CD4-positive, alpha-beta T cell (primary cell): Measurements from ENCODE around the gene FGGY. TPM values are rescaled to one million over a fixed set of nuclear protein-coding genes. Genes with fewer than 3 reads are reported as not detected.

Source experiments
- ATAC-seq: fragments of 200-7000 bp; cut with Tn5 transposase; one replicate; pipeline ENCODE4 v1.10.0; 2022; ENCODE audit warnings: mild to moderate bottlenecking; ENCODE audit not compliant: poor library complexity
- CTCF ChIA-PET: fragments of 350-600 bp; sonication (Branson Sonifier 250); formaldehyde crosslinking; loops from one replicate; lab custom pipeline; 2021; ENCODE audit warnings: antibody characterized with exemption, inconsistent platforms; lab: Charles Lee
- POLR2A ChIA-PET: fragments of 350-600 bp; sonication (Branson Sonifier 250); formaldehyde crosslinking; loops from one replicate; lab custom pipeline; 2021; ENCODE audit warnings: antibody characterized with exemption, inconsistent platforms; lab: Charles Lee
- DNase-seq, 14 experiments: peaks; one replicate each; pipeline ENCODE4 v3.0.0-alpha.2; 2013 to 2020; ENCODE audit warnings: mixed read lengths in 2 of 14
- H3K27ac ChIP-seq, 2 donors: one replicate each; pipeline versions ENCODE4 v1.5.1 to v1.7.0; 2013; ENCODE audit warnings: low read length in 2 of 2, low read depth in 1 of 2, mild to moderate bottlenecking in 1 of 2
- H3K27me3 ChIP-seq, 2 experiments: 1 replicate in 1 of 2; 2 replicates in 1 of 2; pipeline versions ENCODE4 v1.6.1 to v1.7.0; 2013; ENCODE audit warnings: low read length in 2 of 2, control low read depth in 1 of 2, mild to moderate bottlenecking in 1 of 2, moderate library complexity in 1 of 2; ENCODE audit not compliant: insufficient read depth in 2 of 2, control insufficient read depth in 1 of 2
- H3K36me3 ChIP-seq: one replicate; pipeline ENCODE4 v1.6.1; 2013; ENCODE audit warnings: low read length, control low read depth; ENCODE audit not compliant: insufficient read depth
- H3K4me1 ChIP-seq: one replicate; pipeline ENCODE4 v1.6.1; 2013; ENCODE audit warnings: low read length, control low read depth; ENCODE audit not compliant: insufficient read depth
- H3K4me3 ChIP-seq: one replicate; pipeline ENCODE4 v1.5.1; 2013; ENCODE audit warnings: mild to moderate bottlenecking, low read length, moderate library complexity
- H3K9me3 ChIP-seq, 2 experiments: 1 replicate in 1 of 2; 2 replicates in 1 of 2; pipeline versions ENCODE4 v1.6.1 to v1.7.0; 2013; ENCODE audit warnings: low read length in 2 of 2, mild to moderate bottlenecking in 2 of 2, control low read depth in 1 of 2, moderate library complexity in 1 of 2; ENCODE audit not compliant: control insufficient read depth in 1 of 2, insufficient read depth in 1 of 2
- H3K27ac Mint-ChIP-seq: one replicate; pipeline ENCODE4 v1.8.0; 2020; ENCODE audit warnings: mixed read lengths
- H3K27me3 Mint-ChIP-seq: one replicate; pipeline ENCODE4 v1.8.0; 2021; ENCODE audit warnings: mixed read lengths
- H3K36me3 Mint-ChIP-seq: one replicate; pipeline ENCODE4 v1.8.0; 2021; ENCODE audit warnings: low read depth, mixed read lengths
- H3K4me1 Mint-ChIP-seq: one replicate; pipeline ENCODE4 v1.8.0; 2021; ENCODE audit warnings: low read depth, mixed read lengths
- H3K4me3 Mint-ChIP-seq: one replicate; pipeline ENCODE4 v1.8.0; 2020; ENCODE audit warnings: mild to moderate bottlenecking, mixed read lengths
- H3K9me3 Mint-ChIP-seq: one replicate; pipeline ENCODE4 v1.8.0; 2020; ENCODE audit warnings: mixed read lengths
- CTCF ChIP-seq: fragments of 200-600 bp; IDR thresholded peaks from one replicate; pipeline ENCODE4 v1.8.0; 2022; ENCODE audit warnings: antibody characterized with exemption, mild to moderate bottlenecking
- intact Hi-C, 2 experiments: fragments of 100-400 bp; cut with DNase I in 1 of 2; cut with micrococcal nuclease in 1 of 2; formaldehyde crosslinking; loops; one replicate each; pipeline versions ENCODE4 v1.15.1 to v1.9.0; 2023 to 2025; cut with DNase I, micrococcal nuclease
- total RNA-seq, 174 experiments: library from RNA in 2 of 174; stranded (reverse) in 2 of 174; gene quantifications; one replicate each; pipeline ENCODE4 v1.2.3 and lab custom pipeline; 2021 to 2026

Gene FGGY
- total RNA-seq, 2 experiments from 2014 or later: 9.5 to 10.0 TPM

GRCh38 chr1:59705466-59706302 is 408.8 kb downstream of the FGGY start:
- ATAC-seq: no peak
- intact Hi-C loops: no loop called here
- Histone ChIP-seq H3K27ac (no peak overlapping the region), H3K36me3 (no peaks in the 10 kb centered on the region), H3K9me3 (no peaks in the 10 kb centered on the region), H3K4me1 (no peaks in the 10 kb centered on the region), H3K4me3 (no peak overlapping the region), H3K27me3 (no peaks in the 10 kb centered on the region)
- TF ChIP-seq CTCF: no peak
- CTCF ChIA-PET: interaction anchor here (0.6 kb wide), 1 partner anchor 63 kb away, joined by 3 read pairs; no protein-coding TSS in a partner anchor
- POLR2A ChIA-PET: no interaction called here
- H3K4me3 Mint-ChIP-seq: no peak overlapping the region
- no peaks in the 10 kb centered on the region for H3K9me3 Mint-ChIP-seq
- no peaks in the 10 kb centered on the region for H3K27me3 Mint-ChIP-seq
- no peaks in the 10 kb centered on the region for H3K4me1 Mint-ChIP-seq
- H3K36me3 Mint-ChIP-seq: no peaks in the 10 kb centered on the region
- DNase-seq: no peak
- no peak overlapping the region for H3K27ac Mint-ChIP-seq

GRCh38 chr1:59706303-59706599 is 409.4 kb downstream of the FGGY start:
- Mint-ChIP-seq H3K4me3 (no peak overlapping the region), H3K27me3 (no peaks in the 10 kb centered on the region), H3K36me3 (no peaks in the 10 kb centered on the region), H3K27ac (no peak overlapping the region), H3K9me3 (no peaks in the 10 kb centered on the region), H3K4me1 (no peaks in the 10 kb centered on the region)
- intact Hi-C loops: no loop called here
- ATAC-seq (no peak), DNase-seq (no peak)
- H3K27ac ChIP-seq: no peak overlapping the region
- CTCF ChIA-PET: interaction anchor here (0.6 kb wide), 1 partner anchor 64 kb away, joined by 3 read pairs; no protein-coding TSS in a partner anchor
- no peak overlapping the region for H3K4me3 ChIP-seq
- TF ChIP-seq CTCF: no peak
- POLR2A ChIA-PET: no interaction called here
- H3K4me1 ChIP-seq: no peaks in the 10 kb centered on the region
- H3K9me3 ChIP-seq: no peaks in the 10 kb centered on the region
- H3K27me3 ChIP-seq: no peaks in the 10 kb centered on the region
- no peaks in the 10 kb centered on the region for H3K36me3 ChIP-seq

- Mint-ChIP-seq H3K27ac (no peak overlapping the region), H3K36me3 (no peaks in the 10 kb centered on the region), H3K9me3 (no peaks in the 10 kb centered on the region), H3K4me3 (no peak overlapping the region), H3K27me3 (no peaks in the 10 kb centered on the region), H3K4me1 (no peaks in the 10 kb centered on the region)
- DNase-seq (no peak), ATAC-seq (no peak)
- TF ChIP-seq CTCF: no peak
- no peak overlapping the region for H3K4me3 ChIP-seq
- H3K27ac ChIP-seq: no peak overlapping the region
- CTCF ChIA-PET: no interaction called here
- POLR2A ChIA-PET: no interaction called here
- no peaks in the 10 kb centered on the region for H3K9me3 ChIP-seq
- no peaks in the 10 kb centered on the region for H3K27me3 ChIP-seq
- H3K4me1 ChIP-seq: no peaks in the 10 kb centered on the region
- no peaks in the 10 kb centered on the region for H3K36me3 ChIP-seq
- intact Hi-C loops: no loop called here
Measured at GRCh38 chr1:59707178-59707791, 410.4 kb downstream of the FGGY start.
